Stomach (tissue), 19 donors: Measurements from ENCODE around the gene FAM229B. TPM values are rescaled to one million over a fixed set of nuclear protein-coding genes. Genes with fewer than 3 reads are reported as not detected.

Experiments
- DNase-seq, 2 donors: peaks; one replicate each; pipeline versions ENCODE4 v3.0.0 to v3.0.0-alpha.2; 2013 to 2019
- H3K27ac ChIP-seq, 5 donors: fragments of 200-600 bp in 4 of 5; sonication (generic) in 4 of 5; one replicate each; pipeline ENCODE4 v1.5.1; 2013 to 2019; ENCODE audit warnings: mild to moderate bottlenecking in 1 of 5, moderate library complexity in 1 of 5
- H3K27me3 ChIP-seq, 3 donors: fragments of 200-600 bp; sonication (generic); one replicate each; pipeline ENCODE4 v1.5.1; 2017 to 2019; ENCODE audit warnings: mixed run types in 1 of 3
- H3K36me3 ChIP-seq, 4 donors: fragments of 200-600 bp; sonication (generic); 1 replicate in 3 of 4; 2 replicates in 1 of 4; pipeline ENCODE4 v1.5.1; 2016 to 2019
- H3K4me1 ChIP-seq, 4 donors: fragments of 200-600 bp; sonication (generic); one replicate each; pipeline ENCODE4 v1.5.1; 2016 to 2019
- H3K4me3 ChIP-seq, 4 donors: fragments of 200-600 bp; sonication (generic) in 3 of 4; one replicate each; pipeline ENCODE4 v1.5.1; 2016 to 2019; ENCODE audit warnings: mild to moderate bottlenecking in 1 of 4
- H3K9me3 ChIP-seq, 4 donors: fragments of 200-600 bp; sonication (generic); one replicate each; pipeline ENCODE4 v1.5.1; 2016 to 2019
- EP300 ChIP-seq: sonication (generic); formaldehyde crosslinking; IDR thresholded peaks from one replicate; pipeline ENCODE4 v1.6.1; 2017; ENCODE audit warnings: antibody characterized with exemption
- POLR2A ChIP-seq, 4 donors: fragments of 450-650 bp; IDR thresholded peaks; one replicate each; pipeline ENCODE4 v1.6.1; 2016; ENCODE audit warnings: antibody characterized with exemption in 4 of 4, control low read depth in 2 of 4, mild to moderate bottlenecking in 1 of 4, moderate library complexity in 1 of 4
- POLR2AphosphoS5 ChIP-seq, 3 donors: sonication (generic); formaldehyde crosslinking; IDR thresholded peaks; one replicate each; pipeline ENCODE4 v1.6.1; 2016; ENCODE audit warnings: antibody characterized with exemption in 3 of 3
- WGBS, 5 donors: extraction: QIAGEN DNeasy Blood & Tissue Kit in 3 of 5; methylation state at CpG; one replicate each; pipeline versions ENCODE4 v1.1.5 to v1.1.7; 2013 to 2018; 5-methylcytosine and 5-hydroxymethylcytosine counted together
- intact Hi-C: fragments of 100-400 bp; cut with DNase I; formaldehyde crosslinking; loops from one replicate; pipeline ENCODE4 v1.15.1; 2023; ENCODE audit warnings: low total_unique reads
- long read RNA-seq, 10 donors: transcript quantifications; one replicate each; lab custom pipeline, GENCODE V29; 2026
- polyA plus RNA-seq, 3 donors: library from polyadenylated mRNA; stranded (reverse); fragments of 200-250 nt; gene quantifications; one replicate each; pipeline ENCODE4 v1.2.3, GENCODE V29; 2013
- total RNA-seq, 5 donors: library from RNA; depleted of rRNA; stranded (reverse); fragments of >200 nt; gene quantifications; one replicate each; pipeline versions ENCODE4 v1.1.0 to v1.2.3, GENCODE V29; 2014 to 2016
- TF ChIP-seq, protein P1 (sequence below), 7 experiments: fragments of 450-650 bp in 4 of 7; fragments of 200-600 bp in 3 of 7; sonication (generic) in 3 of 7; IDR thresholded peaks; one replicate each; pipeline ENCODE4 v1.5.1; 2016 to 2019; ENCODE audit warnings: antibody characterized with exemption in 7 of 7, control low read depth in 2 of 7, mild to moderate bottlenecking in 1 of 7
- donor health status: healthy with polysubstance abuse.
- donor health status: Bipolar disorder and iron deficiency.
- donor health status: healthy.

Gene FAM229B, protein sequence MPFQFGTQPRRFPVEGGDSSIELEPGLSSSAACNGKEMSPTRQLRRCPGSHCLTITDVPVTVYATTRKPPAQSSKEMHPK
- total RNA-seq (10 to 100 TPM in 2 of 5 donors, 1 to 10 TPM in 2, not detected in 1; 8.1 to 14.7 (median 11.5) TPM), polyA plus RNA-seq (10 to 100 TPM; 23.6 to 32.4 (median 24.7) TPM)
- long read RNA-seq, donor 1, partial matches to known transcripts, result 0 of 2 reads
- long read RNA-seq, donor 1, other reads (novel, unspliced or antisense), result 0 of 2 reads
- long read RNA-seq, donor 2, transcript FAM229B-201 (4 exons, 2,543 nt), result major isoform, 5 of 5 reads
- long read RNA-seq, donor 2, partial matches to known transcripts, result 0 of 5 reads
- long read RNA-seq, donor 2, other reads (novel, unspliced or antisense), result 0 of 5 reads
- long read RNA-seq, donor 3, partial matches to known transcripts, result 0 of 3 reads
- long read RNA-seq, donor 3, other reads (novel, unspliced or antisense), result 0 of 3 reads
- long read RNA-seq, donor 4, result 0 reads
- long read RNA-seq, donor 5, transcript FAM229B-201 (4 exons, 2,543 nt), result major isoform, 17 of 17 reads
- long read RNA-seq, donor 5, partial matches to known transcripts, result 0 of 17 reads
- long read RNA-seq, donor 5, other reads (novel, unspliced or antisense), result 0 of 17 reads
- long read RNA-seq, donor 6, transcript FAM229B-201 (4 exons, 2,543 nt), result major isoform, 19 of 19 reads
- long read RNA-seq, donor 6, partial matches to known transcripts, result 0 of 19 reads
- long read RNA-seq, donor 6, other reads (novel, unspliced or antisense), result 0 of 19 reads
- long read RNA-seq, donor 7, transcript FAM229B-201 (4 exons, 2,543 nt), result major isoform, 13 of 13 reads
- long read RNA-seq, donor 7, partial matches to known transcripts, result 0 of 13 reads
- long read RNA-seq, donor 7, other reads (novel, unspliced or antisense), result 0 of 13 reads
- long read RNA-seq, donor 8, transcript FAM229B-201 (4 exons, 2,543 nt), result major isoform, 6 of 6 reads
- long read RNA-seq, donor 8, partial matches to known transcripts, result 0 of 6 reads
- long read RNA-seq, donor 8, other reads (novel, unspliced or antisense), result 0 of 6 reads
- long read RNA-seq, donor 9, transcript FAM229B-201 (4 exons, 2,543 nt), result major isoform, 20 of 20 reads
- long read RNA-seq, donor 9, partial matches to known transcripts, result 0 of 20 reads
- long read RNA-seq, donor 9, other reads (novel, unspliced or antisense), result 0 of 20 reads
- long read RNA-seq, donor 10, transcript FAM229B-201 (4 exons, 2,543 nt), result major isoform, 5 of 5 reads
- long read RNA-seq, donor 10, partial matches to known transcripts, result 0 of 5 reads
- long read RNA-seq, donor 10, other reads (novel, unspliced or antisense), result 0 of 5 reads

- peak in 2 of 4 donors; percentile 50 to 82 for TF ChIP-seq POLR2A (IDR thresholded peaks at IDR 0.05)
- TF ChIP-seq POLR2AphosphoS5 (IDR thresholded peaks at IDR 0.05), result peak; percentile 90 to 96 (median 94)
- TF ChIP-seq, protein P1, sequence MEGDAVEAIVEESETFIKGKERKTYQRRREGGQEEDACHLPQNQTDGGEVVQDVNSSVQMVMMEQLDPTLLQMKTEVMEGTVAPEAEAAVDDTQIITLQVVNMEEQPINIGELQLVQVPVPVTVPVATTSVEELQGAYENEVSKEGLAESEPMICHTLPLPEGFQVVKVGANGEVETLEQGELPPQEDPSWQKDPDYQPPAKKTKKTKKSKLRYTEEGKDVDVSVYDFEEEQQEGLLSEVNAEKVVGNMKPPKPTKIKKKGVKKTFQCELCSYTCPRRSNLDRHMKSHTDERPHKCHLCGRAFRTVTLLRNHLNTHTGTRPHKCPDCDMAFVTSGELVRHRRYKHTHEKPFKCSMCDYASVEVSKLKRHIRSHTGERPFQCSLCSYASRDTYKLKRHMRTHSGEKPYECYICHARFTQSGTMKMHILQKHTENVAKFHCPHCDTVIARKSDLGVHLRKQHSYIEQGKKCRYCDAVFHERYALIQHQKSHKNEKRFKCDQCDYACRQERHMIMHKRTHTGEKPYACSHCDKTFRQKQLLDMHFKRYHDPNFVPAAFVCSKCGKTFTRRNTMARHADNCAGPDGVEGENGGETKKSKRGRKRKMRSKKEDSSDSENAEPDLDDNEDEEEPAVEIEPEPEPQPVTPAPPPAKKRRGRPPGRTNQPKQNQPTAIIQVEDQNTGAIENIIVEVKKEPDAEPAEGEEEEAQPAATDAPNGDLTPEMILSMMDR (IDR thresholded peaks at IDR 0.05), result peak in 1 of 7 experiments; percentile 5
- no peak for TF ChIP-seq EP300
Observed at GRCh38 chr6:112087136-112087911, at the start of gene FAM229B, which contains the start of gene TUBE1. Gene FAM229B, plus strand, starts transcription at chr6:112087591. Its CDS starts 11,693 bp downstream, at chr6:112099284. Gene TUBE1, minus strand, starts transcription at chr6:112087482. Its CDS starts 48 bp downstream, at chr6:112087434.

DNA sequence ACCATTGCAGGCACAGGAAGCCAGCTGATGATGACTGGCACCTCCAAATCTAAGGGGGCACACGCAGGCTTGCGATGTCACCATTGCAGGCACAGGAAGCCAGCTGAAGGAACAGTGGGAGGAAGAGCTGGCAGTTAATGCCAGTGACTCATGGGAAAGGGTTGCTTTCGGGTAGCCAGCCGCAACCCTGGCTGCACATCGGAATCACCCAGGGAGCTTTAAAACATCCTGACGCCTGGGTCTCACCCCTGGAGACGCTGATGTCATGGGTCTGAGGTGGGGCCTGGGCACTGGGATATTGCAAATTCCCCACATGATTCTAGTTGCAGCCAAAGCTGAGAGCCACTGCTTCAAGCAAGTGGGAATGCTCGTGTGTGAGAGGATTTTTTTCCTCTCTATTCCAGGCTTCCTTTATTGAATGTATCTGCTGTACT lies 49.6 kb upstream of the FAM229B start:
- TF ChIP-seq, protein P1 (IDR thresholded peaks at IDR 0.05), result no peak
- TF ChIP-seq POLR2AphosphoS5 (IDR thresholded peaks at IDR 0.05), result peak in 2 of 3 donors; percentile 60 to 66
- peak in 1 of 2 donors; percentile 28 for DNase-seq
- Histone ChIP-seq H3K27me3 (no peaks in the 10 kb centered on the region), H3K9me3 (no peaks in the 10 kb centered on the region), H3K4me1 (peaks cover 0 to 14% (median 7%) of the 10 kb centered on the region in 4 donors), H3K4me3 (no peak overlapping the region), H3K27ac (peak overlapping the region in 4 of 5 donors; percentile 40 to 81 (median 54)), H3K36me3 (no peaks in the 10 kb centered on the region)
- intact Hi-C loops, result loop anchor here (10.0 kb wide), 2 partner anchors 323 to 773 kb away; no protein-coding TSS in a partner anchor
- 44 to 81% (median 72%) methylated on average over 3 to 8 of the region's 8 CpGs for WGBS, 5 donors

More at GRCh38 chr6:112087136-112087911, at the start of gene FAM229B, which contains the start of gene TUBE1:
- Histone ChIP-seq H3K4me3 (peak within 1 kb of the TSS; percentile 76 to 91 (median 84)), H3K36me3 (peaks cover 0 to 28% (median 17%) of the 10 kb centered on the region in 4 donors), H3K9me3 (no peaks in the 10 kb centered on the region), H3K27me3 (no peaks in the 10 kb centered on the region), H3K27ac (peak within 1 kb of the TSS; percentile 83 to 93 (median 86)), H3K4me1 (peaks cover 0 to 39% (median 19%) of the 10 kb centered on the region in 4 donors)
- DNase-seq, result peak; percentile 92 to 99
- 0 to 1% (median 0%) methylated on average over 39 to 60 of the region's 60 CpGs for WGBS, 5 donors
- intact Hi-C loops, result no loop called here

DNA sequence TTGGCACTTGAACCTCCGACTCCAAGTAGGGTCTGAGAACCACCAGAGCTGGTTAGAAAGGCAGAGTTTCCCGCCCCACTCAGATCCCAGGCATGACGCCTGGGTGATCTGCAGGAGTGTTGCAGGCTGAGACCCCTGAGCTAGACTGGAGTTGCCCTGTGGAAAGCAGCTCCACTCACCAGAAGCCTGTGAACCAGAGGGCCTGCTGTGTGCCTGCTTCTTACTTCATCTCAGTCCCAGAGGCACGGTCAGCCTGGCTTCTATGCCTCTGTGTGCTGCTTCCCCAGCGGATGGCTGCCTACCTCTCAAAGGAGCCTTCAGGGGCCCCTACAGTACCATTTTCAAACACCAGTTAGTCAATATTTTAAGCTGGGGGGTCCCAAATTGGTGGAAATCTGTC lies 49.1 kb upstream of the FAM229B start:
- no peak for DNase-seq
- intact Hi-C loops, result loop anchor here (10.0 kb wide), 2 partner anchors 323 to 773 kb away; no protein-coding TSS in a partner anchor
- H3K4me1 ChIP-seq, result peaks cover 0 to 16% (median 8%) of the 10 kb centered on the region in 4 donors
- no peak overlapping the region for H3K4me3 ChIP-seq
- H3K27me3 ChIP-seq, result no peaks in the 10 kb centered on the region
- H3K36me3 ChIP-seq, result no peaks in the 10 kb centered on the region
- H3K27ac ChIP-seq, result peak overlapping the region in 4 of 5 donors; percentile 40 to 81 (median 54)
- H3K9me3 ChIP-seq, result no peaks in the 10 kb centered on the region
- TF ChIP-seq, protein P1 (IDR thresholded peaks at IDR 0.05), result no peak
- TF ChIP-seq EP300, result no peak
- no peak for TF ChIP-seq POLR2A (IDR thresholded peaks at IDR 0.05)
- no peak for TF ChIP-seq POLR2AphosphoS5 (IDR thresholded peaks at IDR 0.05)
- WGBS, 5 donors, result 68 to 85% (median 75%) methylated on average over 4 to 5 of the region's 5 CpGs
